Stimulated activated CD4-positive, alpha-beta T cell treated with anti-CD3 and anti-CD28 coated beads, Interleukin-15, amount 100 ng/mL, for 24 hours (primary cell): Measurements from ENCODE around the gene MOB1B.
A peak's percentile ranks its signal among the peaks of the same experiment; 100 is the strongest.

Experiments used
- DNase-seq: peaks from one replicate; pipeline ENCODE4 v3.0.0-alpha.2; 2020

Gene MOB1B

DNA sequence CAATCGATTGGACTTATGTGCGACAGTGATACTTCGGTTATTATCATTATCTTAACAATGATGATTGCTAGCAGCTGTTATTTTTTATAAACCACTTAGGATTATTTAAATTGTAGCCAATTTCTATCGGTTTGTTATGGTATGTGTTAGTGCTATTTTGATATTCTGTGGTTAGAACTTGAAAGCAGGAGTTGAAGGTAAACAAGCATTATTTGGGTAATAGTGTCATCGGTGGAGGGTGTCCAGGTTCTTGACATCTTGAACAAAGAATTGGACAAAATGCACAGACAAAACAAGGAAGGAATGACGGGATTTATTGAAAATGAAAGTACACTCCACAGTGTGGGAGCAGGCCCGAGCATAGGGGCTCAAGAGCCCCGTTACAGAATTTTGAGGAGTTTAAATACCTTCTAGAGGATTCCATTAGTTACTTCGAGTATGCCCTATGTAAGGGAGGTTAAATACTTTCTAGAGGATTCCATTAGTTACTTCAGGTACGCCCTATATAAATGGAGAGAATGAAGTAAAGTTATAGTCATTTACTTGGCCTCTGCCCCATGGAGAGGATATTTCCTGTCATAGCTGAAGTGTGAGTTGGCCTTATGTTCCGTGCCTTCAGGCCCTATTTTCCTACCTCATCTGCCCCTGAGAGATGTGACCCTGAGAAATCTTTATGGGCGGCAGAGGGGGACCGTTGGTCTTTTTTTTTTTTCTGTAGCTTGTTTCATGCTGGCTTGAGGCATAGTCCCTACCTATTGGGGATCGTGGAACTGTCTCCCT is 13.1 kb downstream of the MOB1B start:
- no peak for DNase-seq

DNA sequence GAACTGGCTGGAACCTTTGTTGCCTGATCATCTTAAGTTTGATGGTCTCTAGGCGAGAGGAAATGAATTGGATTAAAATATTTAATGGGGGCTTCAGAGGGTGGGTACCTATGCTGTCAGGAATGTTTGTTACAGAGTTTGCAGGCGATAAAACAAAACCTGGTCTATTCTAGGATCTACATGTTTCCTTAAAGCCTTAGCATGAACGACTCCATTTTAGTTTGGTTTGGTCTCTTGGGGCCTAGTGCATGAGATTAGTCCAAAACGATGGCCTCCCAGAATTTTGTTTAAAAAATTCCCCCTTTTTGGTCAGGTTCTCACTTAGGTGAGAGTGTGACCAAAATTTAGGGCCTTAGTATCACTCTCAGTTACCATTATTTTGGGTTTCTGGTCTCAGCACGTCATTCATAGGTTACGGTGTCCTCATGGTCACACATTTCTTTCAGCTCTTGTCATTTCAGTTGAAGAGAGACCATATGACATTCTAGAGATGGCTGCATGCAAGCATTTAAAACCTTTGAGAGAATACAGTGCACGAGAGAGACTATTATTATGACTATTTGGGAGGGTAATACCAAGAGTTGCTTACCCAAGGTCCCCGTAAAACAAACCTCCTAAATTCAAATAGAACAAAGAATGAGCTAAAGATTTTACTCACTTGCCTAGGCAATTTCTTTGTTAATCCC is 13.8 kb downstream of the MOB1B start:
- no peak for DNase-seq

DNA sequence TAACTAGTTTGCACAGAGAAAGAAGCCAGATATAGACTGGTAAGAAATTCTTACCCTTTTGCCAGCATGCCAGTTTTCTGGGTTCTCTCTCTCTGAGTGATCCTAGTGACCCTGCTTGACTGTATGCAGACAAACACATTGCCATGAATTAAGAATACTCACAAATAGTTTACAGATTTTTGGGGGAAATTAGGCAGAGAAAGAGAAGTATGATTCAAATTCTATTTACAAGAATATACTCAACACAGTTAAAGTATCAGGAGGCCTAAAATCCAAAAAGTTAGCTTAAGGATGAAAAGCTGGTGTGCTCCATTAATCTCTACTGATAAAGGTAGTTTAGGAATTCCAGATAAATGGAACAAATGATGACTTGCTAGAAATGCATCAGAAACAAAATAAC is 18.4 kb downstream of the MOB1B start:
- no peak for DNase-seq

DNA sequence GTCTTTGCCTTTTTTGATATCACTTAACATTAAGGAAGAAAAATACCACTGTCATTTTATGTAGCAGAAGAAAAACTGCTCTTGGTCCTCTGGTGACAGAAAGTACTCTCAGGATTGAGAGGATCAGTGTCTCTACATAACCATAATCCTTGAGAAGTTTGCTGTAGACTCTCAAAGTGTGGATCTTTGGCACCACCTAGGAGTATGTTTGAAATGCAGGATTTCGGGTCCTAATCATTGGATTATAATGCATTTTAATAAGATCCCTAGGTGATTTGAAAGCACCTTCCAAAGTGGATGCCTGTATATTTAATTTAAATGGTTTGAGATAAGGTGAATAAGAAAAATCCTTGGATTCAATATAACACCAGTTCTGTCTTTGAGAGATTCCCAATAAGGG is 23.2 kb downstream of the MOB1B start:
- DNase-seq: no peak

DNA sequence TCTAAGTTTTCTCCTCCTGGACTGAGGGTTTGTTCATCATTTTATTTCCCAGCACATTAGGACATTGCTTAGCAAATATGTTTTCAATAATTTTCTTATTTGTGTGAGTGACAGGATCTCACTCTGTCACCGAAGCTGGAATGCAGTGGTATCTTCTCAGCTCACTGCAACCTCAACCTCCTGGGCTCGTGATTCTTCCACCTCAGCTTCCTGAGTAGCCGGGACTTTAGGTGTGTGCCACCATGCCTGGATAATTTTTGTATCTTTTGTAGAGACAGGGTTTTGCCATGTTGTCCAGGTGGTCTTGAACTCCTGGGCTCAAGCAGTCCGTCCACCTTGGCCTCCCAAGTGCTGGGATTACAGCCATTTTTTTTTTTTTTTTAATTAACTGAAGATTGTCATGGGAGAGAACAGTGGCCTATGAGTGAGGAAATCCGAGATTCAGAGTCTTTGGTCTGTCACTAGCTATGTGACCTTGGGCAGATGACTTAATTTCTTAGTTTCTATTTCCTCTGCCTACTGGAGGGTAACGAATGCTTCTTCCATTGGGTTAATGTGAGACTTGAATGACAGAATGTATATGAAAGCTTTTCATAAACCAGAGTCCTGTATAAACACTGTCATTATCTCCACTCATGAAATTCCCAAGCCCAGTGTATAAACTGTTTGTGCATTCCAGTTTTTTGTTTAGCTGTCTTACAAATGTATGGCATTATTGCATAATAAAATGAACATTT is 23.9 kb downstream of the MOB1B start:
- no peak for DNase-seq

DNA sequence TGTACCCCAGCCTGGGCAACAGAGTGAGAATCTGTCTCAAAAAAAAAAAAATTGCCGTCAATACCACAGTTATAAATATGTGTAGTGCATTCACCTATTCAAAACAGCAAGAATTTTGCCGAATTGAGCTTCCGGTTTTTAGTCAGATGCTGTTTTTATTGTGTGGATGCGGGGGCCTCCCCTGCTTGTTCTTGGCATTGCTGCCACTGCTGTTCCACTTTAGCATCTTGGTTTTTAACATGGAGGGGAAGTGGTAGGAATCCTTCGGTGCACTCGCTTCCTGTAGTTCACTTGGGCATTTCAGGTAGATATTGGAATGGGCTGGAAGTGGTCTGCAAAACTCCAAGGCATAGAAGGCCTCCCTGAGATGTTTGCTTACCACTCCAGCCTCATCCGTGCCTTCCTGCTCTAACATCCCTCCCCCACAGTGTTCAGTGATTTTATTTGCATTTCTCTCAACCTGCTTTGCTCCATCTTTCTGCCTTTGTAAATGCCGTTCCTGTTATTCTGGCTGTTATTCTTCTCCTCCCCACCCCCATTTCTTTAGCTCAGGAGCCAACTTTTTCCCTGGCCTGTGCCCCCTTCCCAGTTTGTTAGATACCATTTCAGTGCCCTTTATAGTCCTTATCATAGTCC is 25.5 kb downstream of the MOB1B start:
- peak; percentile 14 for DNase-seq

DNA sequence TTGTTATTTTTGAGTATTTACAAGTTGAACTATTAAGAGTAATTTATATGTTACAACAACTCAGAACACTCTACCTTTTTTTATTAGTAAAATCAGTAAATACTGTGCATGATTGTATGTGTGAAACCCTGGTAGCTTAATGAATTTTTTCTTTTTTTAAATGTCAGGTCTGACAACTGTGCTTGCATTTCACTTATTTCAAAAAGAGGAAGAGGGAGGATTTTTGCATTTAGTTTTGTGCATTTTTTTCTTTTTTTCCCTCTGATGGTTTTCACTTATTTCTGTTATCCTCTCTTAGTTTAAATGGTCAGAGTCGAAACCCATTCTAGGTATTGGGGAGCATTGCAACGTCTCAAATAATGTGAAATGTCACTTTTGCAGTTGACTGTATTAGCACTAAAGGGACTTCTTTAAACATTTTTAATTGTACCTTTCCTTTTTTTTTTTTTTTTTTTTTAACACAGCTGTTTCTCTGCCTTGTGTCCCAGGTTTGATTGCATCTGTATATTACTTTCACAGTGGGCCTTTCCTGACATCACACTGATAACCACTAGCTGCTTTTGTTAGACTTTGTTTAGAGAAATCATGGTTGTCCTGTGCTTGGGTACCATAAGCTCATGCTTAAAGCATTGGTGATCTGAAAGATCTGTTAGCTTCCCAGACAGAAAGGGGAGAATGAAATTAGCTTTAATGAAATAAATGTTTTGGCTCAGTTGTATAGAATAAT is 28.5 kb downstream of the MOB1B start:
- no peak for DNase-seq

DNA sequence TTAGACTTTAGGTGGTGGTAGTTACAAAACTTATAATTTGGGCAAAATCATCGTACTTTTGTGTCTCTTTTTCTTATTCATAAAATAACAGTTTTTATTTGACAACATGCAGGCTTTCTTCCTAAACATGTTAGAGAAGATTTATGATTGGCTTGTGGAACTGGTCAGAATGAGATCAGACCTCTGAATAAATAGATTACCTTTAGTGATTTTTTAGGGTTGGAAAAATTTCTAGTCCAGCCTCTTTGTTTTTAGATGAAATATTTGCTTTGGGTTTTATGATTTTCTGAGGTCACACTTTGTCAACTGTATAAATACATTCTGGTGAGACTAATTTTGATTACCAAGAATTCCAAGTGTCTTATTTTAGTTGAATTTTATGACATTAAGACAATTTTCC is 29.2 kb downstream of the MOB1B start:
- DNase-seq: no peak

DNA sequence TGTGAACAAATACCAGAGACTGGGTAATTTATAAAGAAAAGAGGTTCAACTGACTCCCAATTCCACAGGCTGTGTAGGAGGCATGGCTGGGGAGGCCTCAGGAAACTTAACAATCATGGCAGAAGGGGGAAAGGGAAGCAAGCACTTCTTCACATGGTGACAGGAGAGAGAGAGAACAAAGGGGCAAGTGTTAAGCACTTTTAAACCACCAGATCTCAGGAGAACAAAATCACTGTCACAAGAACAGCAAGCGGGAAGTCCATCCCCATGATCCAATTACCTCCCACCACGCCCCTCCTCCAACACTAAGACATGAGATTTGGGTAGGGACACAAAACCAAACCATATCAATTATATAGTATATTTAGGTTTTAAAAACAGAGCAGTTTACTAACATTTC is 30.8 kb downstream of the MOB1B start:
- no peak for DNase-seq

DNA sequence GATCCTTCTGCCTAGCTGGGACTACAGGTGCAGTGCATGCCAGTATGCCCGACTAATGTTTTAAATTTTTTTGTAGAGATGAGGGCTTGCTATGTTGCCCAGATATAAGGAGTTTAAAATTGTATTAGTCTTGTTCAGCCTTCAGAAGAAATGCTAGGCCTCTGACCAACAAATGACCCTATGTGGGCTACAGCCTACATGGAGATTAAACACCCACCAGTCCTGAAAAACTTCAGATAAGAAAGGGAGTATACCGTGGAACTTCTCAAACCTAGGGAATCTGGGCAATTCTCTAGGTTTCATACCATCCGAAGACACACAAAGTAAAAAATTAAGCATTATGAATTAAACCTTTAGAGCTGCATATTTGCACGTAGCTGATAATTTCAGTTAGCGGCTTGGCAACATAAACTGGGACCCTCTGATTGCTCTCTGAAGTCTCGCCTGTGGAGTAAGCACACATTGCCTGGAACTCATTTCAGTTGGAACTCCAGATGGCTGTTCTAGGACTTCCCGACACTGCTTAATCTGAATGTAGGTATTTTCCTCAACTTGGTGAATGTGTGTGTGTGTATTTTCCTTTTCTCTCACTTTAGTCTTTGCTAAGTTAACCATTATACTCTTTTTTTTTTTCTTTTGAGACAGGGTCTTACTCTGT is 33.0 kb downstream of the MOB1B start:
- no peak for DNase-seq

DNA sequence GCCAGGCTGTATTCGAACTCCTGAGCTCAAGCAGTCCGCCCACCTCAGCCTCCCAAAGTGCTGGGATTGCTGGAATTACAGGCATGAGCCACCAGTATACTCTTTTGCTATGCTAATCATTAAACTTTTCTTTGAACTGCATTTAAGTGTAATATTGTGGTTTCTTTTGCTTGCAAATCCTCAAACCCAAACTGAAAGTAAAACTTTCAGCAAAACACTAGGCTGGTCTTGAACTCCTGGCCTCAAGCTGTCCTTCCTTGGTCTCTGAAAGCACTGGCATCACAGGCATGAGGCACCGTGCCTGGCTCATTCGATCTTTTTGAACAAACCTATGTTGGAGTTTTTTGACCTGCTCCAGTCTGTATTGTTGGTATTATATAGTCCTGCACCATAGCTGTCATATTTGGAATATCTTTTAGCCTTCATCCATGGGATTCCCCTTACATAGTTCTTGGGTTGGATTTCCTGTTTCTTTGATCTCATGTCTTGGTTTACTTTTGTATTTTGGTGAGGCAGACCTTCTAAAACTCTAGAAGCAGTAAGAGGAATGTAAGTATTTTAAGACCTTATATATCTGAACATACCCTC is 34.1 kb downstream of the MOB1B start:
- DNase-seq: no peak

DNA sequence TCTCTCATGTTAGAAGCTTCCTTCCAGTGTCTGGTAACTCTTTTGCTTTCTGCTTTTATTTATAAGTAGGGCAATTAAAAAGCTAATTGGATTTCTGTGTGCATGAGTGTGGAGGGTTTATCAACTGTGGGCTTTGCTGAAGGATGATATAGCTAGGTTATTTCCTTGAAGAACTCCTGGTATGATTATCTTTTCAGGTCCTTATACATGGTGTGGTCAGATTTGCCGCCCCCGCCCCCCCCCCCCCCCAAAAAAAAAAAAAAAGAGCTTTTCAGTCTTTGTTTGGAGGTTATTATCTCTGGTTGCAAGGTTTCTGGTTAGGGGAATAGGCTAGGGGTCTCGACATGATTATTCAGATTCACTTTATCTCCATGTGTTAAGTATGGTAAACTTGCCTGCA is 35.9 kb downstream of the MOB1B start:
- no peak for DNase-seq

DNA sequence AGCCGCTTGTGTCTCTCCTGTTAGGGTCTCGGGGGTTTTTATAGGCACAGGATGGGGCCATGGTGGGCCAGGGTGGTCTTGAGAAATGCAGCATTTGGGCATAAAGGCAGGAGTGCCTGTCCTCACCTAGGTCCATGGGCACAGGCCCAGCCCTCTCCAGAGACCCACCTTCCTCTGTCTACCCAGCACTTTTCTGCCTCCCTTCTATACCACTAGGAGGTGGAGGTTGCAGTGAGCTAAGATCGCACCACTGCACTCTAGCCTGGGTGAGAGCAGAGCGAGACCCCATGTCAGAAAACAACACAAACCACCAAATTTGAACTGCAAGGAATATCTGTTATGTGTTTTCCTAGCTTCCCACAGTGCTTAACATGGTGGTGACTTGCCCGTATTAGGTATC is 38.0 kb downstream of the MOB1B start:
- no peak for DNase-seq

DNA sequence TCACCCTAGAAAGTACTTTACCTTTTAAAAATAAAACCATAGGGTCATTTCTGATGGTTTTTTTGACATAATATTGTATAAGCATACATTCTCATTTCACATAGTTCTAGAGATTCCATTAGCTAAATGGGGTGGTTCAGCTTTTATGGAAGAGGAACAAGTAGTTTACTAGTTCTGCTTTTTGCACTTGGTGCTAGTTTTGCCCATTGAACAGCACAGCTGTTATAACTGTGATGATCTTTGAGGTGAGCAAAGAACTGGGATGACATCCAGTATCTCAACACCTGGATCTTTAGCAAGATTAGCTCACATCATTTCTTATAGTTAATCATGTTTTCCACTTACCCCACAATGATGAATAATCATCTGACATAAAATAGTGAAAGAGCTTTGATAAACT is 40.9 kb downstream of the MOB1B start:
- no peak for DNase-seq

DNA sequence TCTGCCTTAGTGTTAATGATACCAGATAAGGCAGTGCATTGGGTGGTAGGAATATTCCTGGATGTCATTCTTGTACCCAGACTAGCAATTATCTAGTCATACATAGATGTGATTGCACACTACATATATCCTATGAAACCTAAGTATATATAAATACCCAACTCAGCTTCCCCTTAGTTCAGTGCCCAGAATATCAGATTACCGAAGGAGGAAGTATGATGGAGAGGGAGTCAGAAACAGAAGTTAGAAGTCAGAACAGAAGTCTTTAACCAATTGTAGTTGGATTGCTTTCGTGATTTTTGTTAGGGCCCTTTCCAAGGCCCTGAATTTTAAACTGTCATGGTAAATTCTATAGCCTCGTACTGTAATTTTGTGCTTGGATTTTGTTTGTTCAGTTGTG is 42.9 kb downstream of the MOB1B start:
- no peak for DNase-seq

DNA sequence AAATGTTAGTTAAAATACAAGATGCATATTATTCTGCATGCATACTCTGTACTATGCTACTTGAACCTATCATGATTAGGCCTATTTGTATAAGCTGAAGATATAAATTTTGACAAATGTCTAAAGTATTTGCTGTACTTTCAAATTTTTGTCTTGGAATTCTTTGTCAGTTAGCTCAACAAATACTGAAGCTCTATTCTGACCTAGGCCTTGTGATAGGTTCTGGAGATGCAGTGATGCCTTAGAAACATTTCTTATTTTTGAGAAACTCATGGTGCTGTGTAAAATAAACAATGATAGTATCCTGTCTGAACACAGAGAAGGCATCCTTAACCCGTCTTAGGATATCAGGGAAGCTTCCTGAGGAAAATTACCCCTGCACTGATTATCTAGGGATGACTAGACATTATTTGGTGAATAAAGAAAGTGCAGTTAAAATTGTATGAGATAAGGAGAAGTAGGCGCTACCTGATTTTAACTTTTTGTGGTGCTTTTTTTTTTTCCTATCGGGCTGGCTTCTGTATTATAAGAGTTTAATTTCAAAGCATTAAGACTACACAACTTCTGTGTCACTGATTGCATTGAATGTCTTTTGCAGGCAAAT is 43.4 kb downstream of the MOB1B start:
- no peak for DNase-seq

DNA sequence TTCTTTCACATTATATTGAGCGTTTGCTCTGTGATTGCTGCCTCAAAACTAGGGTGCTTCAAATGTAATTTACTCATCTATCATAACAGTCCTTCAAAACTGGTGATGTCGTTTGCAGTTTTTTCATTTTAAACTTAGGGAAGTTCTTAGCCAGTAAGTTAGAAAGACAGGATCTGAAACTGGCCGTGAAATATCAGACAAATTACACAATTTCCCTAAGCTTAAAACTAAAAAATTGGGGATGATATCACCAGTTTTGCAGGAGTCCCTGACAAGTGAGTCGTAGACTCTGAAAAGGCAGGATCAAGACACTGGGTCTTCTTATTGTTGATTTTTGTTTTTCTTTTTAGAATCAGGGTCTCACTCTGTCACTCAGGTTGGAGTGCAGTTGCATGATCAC is 44.8 kb downstream of the MOB1B start:
- DNase-seq: no peak

DNA sequence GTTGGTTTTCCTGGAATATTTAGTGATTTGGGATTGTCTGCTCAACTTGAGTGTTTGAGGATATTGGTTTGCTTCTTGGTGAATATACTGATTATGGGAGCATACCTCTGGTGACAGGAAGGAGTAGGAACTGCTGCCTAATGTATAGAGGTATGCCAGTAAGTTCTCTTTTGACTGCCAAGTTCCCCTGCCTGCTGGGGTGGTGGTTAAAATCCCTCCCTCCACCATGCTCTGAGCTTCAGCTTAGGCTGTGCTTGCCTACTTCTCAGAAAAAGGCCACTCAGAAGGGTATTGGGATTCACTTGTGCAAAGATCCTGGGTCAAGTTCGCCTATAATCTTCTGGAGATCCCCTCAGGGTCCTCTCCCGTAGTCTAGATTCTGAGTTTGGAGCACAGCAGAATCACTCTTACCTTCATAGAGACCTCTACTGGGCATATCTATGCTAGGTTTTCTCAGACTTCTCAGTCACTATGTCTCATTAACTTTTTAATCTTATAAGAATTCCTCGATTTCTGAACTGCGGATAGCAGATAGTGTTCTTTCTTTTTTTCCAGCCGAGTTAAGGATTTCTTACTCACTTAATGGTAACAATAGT is 46.6 kb downstream of the MOB1B start:
- no peak for DNase-seq

DNA sequence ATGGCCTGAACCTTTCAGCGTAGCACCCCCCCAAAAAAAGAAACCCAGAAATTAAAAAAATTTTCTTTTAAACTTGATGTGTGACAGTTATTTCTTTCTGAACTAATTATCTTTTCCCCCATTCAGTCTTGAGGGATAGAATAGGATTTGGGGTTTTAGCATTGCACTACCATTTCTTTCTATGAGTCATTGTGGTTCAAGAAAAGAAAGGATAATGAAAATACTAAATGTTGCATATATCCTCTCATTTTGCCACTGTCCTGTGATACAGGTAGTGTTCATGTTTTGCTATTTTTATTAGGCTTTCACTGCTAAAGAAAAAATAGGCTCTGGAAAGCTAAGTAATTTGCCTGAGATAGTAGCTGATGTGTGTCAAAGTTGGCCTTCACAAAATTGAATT is 51.9 kb downstream of the MOB1B start:
- DNase-seq: no peak

DNA sequence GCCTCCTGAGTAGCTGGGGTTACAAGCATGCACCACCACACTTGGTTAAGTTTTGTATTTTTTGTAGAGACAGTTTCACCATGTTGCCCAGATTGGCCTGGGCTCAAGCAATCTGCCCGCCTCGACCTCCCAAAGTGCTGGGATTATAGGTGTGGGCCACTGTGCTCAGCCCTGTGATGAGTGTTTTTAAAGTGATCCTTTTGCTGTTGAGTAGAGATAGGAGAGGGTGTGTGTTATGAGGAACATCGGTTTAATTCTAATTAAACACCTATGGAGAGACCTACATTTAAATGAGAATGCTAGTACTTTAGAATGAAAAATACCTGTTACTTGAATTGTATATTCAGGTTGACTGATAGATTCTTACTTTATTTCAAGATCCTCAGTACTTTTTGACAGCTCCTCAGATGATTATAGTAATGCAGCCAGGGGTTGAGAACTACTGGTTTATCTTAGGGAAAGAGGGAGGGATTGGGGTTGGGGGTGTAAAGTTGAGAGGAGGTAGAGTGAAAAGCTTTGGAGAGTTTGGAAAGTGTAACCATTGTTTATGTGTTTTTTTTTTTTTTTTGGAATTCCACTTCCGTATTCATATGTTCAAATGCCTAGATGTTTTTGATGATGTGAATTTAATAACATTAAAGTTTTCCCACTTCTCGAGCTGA is 54.5 kb downstream of the MOB1B start:
- no peak for DNase-seq

DNA sequence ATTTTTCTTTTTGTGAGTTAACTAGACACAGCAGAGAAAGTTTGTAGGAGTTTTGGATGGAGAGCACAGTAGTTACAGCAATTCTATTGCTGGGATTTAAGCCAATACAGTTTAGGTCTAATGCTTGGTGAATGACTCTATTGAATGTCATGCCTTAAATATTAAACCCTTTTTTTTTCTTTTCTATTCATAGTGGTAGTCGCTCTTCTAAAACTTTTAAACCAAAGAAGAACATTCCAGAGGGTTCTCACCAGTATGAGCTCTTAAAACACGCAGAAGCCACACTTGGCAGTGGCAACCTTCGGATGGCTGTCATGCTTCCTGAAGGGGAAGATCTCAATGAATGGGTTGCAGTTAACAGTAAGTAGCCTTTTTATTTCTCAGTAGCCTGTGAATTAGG is 56.5 kb downstream of the MOB1B start:
- DNase-seq: no peak
